ENCODE results near the gene CARF. TPM values are rescaled to one million over a fixed set of nuclear protein-coding genes. Genes with fewer than 3 reads are reported as not detected.

Gene CARF
- total and polyA plus RNA-seq, 4 donors = 1.3 to 14.4 (median 6.7) TPM

DNA sequence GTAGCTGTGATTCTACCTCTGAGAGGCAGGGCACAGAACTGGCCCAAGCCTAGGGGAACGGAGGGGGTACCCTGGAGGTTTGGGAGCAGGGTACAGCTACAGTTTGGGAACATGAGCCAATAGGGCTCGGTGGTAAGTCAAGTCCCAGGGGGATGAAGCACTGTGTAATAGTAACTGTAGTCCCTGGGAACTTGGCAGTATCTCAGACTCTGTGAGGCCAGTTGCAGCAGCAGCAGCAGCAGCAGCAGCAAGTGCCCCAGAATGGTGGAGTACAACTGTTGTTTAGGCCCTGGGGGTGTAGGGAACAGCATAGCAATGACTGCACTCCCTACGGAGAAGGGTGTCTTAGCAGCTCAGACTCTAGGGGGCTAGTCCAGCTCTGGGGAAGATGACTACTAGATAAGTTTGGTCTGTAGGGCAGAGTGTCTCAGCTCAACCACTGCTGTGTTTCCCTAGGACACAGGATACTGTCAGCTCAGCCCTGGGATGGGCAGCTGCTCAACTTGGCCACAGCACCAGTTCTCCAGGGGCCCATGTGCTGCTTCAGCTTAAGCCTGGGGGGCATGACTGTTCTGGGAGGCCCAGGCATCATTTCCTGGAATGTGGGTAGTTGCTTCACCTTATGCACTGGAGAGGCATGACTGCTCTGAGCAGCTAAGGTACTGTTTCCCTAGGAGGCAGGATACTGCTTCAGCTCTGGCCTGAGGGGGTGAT lies 20.5 kb downstream of the CARF start:
- ATAC-seq (ENCODE audit: low FRiP score) = peak; percentile 26
- H3K36me3 ChIP-seq (ENCODE audit: control insufficient read depth in 1 of 2, insufficient read depth in 2 of 2, low read length in 1 of 2) = no peaks in the 10 kb centered on the region
- H3K9me3 ChIP-seq (ENCODE audit: control insufficient read depth, low read length) = no peaks in the 10 kb centered on the region
- intact Hi-C loops (cut with DNase I) = no loop called here
- no peak overlapping the region for H3K4me3 ChIP-seq (ENCODE audit: low read length in 2 of 2)
- WGBS, 2 donors = 51 to 56% methylated on average over 3 of the region's 3 CpGs
- H3K27ac ChIP-seq (ENCODE audit: low read depth in 1 of 2, low read length in 2 of 2) = no peak overlapping the region
- no peak for DNase-seq
- H3K27me3 ChIP-seq (ENCODE audit: control insufficient read depth in 1 of 2, insufficient read depth in 2 of 2, low read length in 1 of 2) = no peaks in the 10 kb centered on the region
- H3K4me1 ChIP-seq (ENCODE audit: control insufficient read depth in 1 of 2, insufficient read depth in 2 of 2, low read length in 2 of 2) = no peaks in the 10 kb centered on the region

DNA sequence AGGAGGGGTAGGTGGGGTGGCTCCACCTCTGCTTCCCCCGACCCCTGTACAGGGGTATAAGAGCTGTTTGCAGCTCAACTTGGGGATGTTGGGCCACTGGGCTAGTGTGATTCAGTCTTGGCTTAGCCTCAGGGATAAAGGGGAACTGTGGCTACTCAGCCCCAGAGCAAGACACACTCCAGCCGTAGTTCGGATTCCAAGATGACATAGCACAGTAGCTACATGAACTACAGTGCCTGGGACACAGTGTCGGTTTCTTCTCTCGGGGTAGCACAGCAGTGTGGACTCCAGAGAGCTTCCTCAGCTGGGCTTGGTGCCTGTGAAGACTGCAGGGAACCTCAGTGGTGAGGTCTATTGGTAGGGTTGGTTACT lies 21.1 kb downstream of the CARF start:
- no peak overlapping the region for H3K27ac ChIP-seq (ENCODE audit: low read depth in 1 of 2, low read length in 2 of 2)
- no peaks in the 10 kb centered on the region for H3K27me3 ChIP-seq (ENCODE audit: control insufficient read depth in 1 of 2, insufficient read depth in 2 of 2, low read length in 1 of 2)
- DNase-seq = no peak
- intact Hi-C loops (cut with DNase I) = no loop called here
- no peaks in the 10 kb centered on the region for H3K9me3 ChIP-seq (ENCODE audit: control insufficient read depth, low read length)
- ATAC-seq (ENCODE audit: low FRiP score) = no peak
- 93 to 94% methylated on average over 5 of the region's 5 CpGs for WGBS, 2 donors
- no peaks in the 10 kb centered on the region for H3K36me3 ChIP-seq (ENCODE audit: control insufficient read depth in 1 of 2, insufficient read depth in 2 of 2, low read length in 1 of 2)
- H3K4me3 ChIP-seq (ENCODE audit: low read length in 2 of 2) = no peak overlapping the region
- no peaks in the 10 kb centered on the region for H3K4me1 ChIP-seq (ENCODE audit: control insufficient read depth in 1 of 2, insufficient read depth in 2 of 2, low read length in 2 of 2)

DNA sequence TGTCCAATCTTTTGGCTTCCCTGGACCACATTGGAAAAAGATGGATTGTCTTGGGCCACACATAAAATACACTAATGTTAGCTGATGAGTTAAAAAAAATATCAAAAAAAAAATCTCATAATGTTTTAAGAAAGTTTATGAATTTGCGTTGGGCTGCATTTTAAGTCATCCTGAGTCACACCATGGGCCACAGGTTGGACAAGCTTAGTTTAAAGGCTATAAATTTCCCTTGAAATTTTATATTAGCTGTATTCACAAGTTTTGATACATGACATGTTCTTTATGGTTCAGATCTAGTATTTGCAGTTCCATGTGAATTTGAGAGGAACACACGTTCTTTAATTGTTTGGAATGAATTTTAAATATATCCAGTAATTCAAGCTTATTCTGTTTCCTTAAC lies 21.9 kb downstream of the CARF start:
- intact Hi-C loops (cut with DNase I) = no loop called here
- no peak overlapping the region for H3K27ac ChIP-seq (ENCODE audit: low read depth in 1 of 2, low read length in 2 of 2)
- no peaks in the 10 kb centered on the region for H3K4me1 ChIP-seq (ENCODE audit: control insufficient read depth in 1 of 2, insufficient read depth in 2 of 2, low read length in 2 of 2)
- no peak for ATAC-seq (ENCODE audit: low FRiP score)
- no peak overlapping the region for H3K4me3 ChIP-seq (ENCODE audit: low read length in 2 of 2)
- 91 to 92% methylated on average over 2 of the region's 2 CpGs for WGBS, 2 donors
- H3K9me3 ChIP-seq (ENCODE audit: control insufficient read depth, low read length) = no peaks in the 10 kb centered on the region
- DNase-seq = no peak
- no peaks in the 10 kb centered on the region for H3K36me3 ChIP-seq (ENCODE audit: control insufficient read depth in 1 of 2, insufficient read depth in 2 of 2, low read length in 1 of 2)
- no peaks in the 10 kb centered on the region for H3K27me3 ChIP-seq (ENCODE audit: control insufficient read depth in 1 of 2, insufficient read depth in 2 of 2, low read length in 1 of 2)

DNA sequence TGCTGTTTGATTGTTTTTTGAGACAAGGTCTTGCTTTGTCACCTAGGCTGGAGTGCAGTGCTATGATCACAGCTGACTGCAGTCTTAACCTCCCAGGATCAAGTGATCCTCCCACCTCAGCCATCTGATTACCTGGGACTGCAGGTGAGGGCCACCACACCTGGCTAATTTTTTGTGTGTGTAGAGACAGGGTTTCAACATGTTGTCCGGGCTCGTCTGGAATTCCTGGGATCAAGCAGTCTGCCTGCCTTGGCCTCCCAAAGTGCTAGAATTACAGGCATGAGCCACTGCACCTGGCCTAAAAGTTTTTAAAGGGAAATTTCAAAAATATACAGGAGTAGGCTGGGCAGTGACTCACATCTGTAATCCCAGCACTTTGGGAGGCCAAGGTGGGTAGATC lies 22.4 kb downstream of the CARF start:
- no peak for ATAC-seq (ENCODE audit: low FRiP score)
- H3K27ac ChIP-seq (ENCODE audit: low read depth in 1 of 2, low read length in 2 of 2) = no peak overlapping the region
- 94 to 100% methylated on average over 2 of the region's 2 CpGs for WGBS, 2 donors
- no peaks in the 10 kb centered on the region for H3K9me3 ChIP-seq (ENCODE audit: control insufficient read depth, low read length)
- no peak overlapping the region for H3K4me3 ChIP-seq (ENCODE audit: low read length in 2 of 2)
- H3K4me1 ChIP-seq (ENCODE audit: control insufficient read depth in 1 of 2, insufficient read depth in 2 of 2, low read length in 2 of 2) = no peaks in the 10 kb centered on the region
- no peaks in the 10 kb centered on the region for H3K27me3 ChIP-seq (ENCODE audit: control insufficient read depth in 1 of 2, insufficient read depth in 2 of 2, low read length in 1 of 2)
- DNase-seq = no peak
- intact Hi-C loops (cut with DNase I) = no loop called here
- no peaks in the 10 kb centered on the region for H3K36me3 ChIP-seq (ENCODE audit: control insufficient read depth in 1 of 2, insufficient read depth in 2 of 2, low read length in 1 of 2)

DNA sequence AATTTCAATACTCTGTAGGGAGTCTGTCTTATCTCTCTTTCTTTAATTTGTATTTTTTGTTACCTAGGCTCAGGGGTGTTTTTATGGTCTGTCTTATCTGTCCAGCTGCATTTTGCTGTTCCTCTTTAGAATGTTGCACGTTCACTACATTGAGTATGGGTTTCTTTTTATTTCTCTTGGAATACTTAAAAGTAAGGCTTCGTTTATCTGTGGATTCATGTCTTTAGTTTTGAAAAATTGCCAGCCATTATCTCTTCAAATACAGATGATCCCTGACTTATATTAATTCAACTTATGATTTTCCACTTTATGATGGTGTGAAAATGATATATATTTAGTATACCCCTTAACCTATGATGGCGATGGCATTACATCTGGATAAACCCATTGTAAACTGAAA lies 26.9 kb downstream of the CARF start:
- no peak overlapping the region for H3K4me3 ChIP-seq (ENCODE audit: low read length in 2 of 2)
- 96 to 97% methylated on average over 3 of the region's 3 CpGs for WGBS, 2 donors
- ATAC-seq (ENCODE audit: low FRiP score) (no peak), DNase-seq (no peak)
- no peaks in the 10 kb centered on the region for H3K9me3 ChIP-seq (ENCODE audit: control insufficient read depth, low read length)
- intact Hi-C loops (cut with DNase I) = no loop called here
- H3K27me3 ChIP-seq (ENCODE audit: control insufficient read depth in 1 of 2, insufficient read depth in 2 of 2, low read length in 1 of 2) = no peaks in the 10 kb centered on the region
- no peak overlapping the region for H3K27ac ChIP-seq (ENCODE audit: low read depth in 1 of 2, low read length in 2 of 2)
- no peaks in the 10 kb centered on the region for H3K4me1 ChIP-seq (ENCODE audit: control insufficient read depth in 1 of 2, insufficient read depth in 2 of 2, low read length in 2 of 2)
- no peaks in the 10 kb centered on the region for H3K36me3 ChIP-seq (ENCODE audit: control insufficient read depth in 1 of 2, insufficient read depth in 2 of 2, low read length in 1 of 2)

DNA sequence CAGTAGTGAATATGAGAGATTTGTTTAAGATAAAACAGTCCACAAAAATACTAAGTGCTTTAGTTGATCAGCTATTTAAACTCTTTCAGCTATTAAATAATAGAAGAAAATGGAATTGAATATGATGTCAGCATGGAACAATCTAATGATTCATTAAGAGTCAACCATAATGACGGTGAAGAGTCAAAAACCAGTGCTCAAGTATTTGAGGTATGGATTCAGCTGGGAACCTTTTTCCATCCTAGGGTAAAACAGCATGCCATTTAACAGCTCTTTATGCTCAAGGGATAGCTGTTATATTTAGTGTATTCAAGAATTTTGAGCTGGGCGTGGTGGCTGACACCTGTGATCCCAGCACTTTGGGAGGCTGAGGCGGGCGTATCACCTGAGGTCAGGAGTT lies 29.7 kb downstream of the CARF start:
- Histone ChIP-seq H3K4me1 (ENCODE audit: control insufficient read depth in 1 of 2, insufficient read depth in 2 of 2, low read length in 2 of 2) (no peaks in the 10 kb centered on the region), H3K9me3 (ENCODE audit: control insufficient read depth, low read length) (no peaks in the 10 kb centered on the region), H3K36me3 (ENCODE audit: control insufficient read depth in 1 of 2, insufficient read depth in 2 of 2, low read length in 1 of 2) (no peaks in the 10 kb centered on the region), H3K4me3 (ENCODE audit: low read length in 2 of 2) (no peak overlapping the region), H3K27me3 (ENCODE audit: control insufficient read depth in 1 of 2, insufficient read depth in 2 of 2, low read length in 1 of 2) (no peaks in the 10 kb centered on the region), H3K27ac (ENCODE audit: low read depth in 1 of 2, low read length in 2 of 2) (no peak overlapping the region)
- 90 to 95% methylated on average over 4 of the region's 4 CpGs for WGBS, 2 donors
- no peak for DNase-seq
- ATAC-seq (ENCODE audit: low FRiP score) = no peak
- intact Hi-C loops (cut with DNase I) = no loop called here

DNA sequence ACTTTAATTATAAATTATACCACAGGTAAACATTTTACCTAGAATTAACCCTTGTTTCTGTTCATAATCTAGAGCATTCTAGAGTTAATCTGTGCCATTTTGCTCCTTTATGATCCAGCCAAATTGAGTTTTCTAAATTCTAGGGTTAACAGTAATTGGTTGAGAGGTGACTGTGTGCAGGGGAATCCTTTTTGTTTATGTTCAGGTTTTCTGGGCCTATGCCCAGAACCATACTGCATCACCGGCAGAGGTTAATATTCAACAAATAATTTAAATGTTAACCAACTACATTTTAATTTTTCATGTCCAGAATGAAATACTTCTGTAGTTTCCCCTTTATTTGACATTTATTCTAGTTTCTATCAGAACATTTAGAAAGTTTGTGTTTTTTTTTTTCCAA lies 32.3 kb downstream of the CARF start:
- no peak overlapping the region for H3K27ac ChIP-seq (ENCODE audit: low read depth in 1 of 2, low read length in 2 of 2)
- no peaks in the 10 kb centered on the region for H3K36me3 ChIP-seq (ENCODE audit: control insufficient read depth in 1 of 2, insufficient read depth in 2 of 2, low read length in 1 of 2)
- no peaks in the 10 kb centered on the region for H3K27me3 ChIP-seq (ENCODE audit: control insufficient read depth in 1 of 2, insufficient read depth in 2 of 2, low read length in 1 of 2)
- no peaks in the 10 kb centered on the region for H3K4me1 ChIP-seq (ENCODE audit: control insufficient read depth in 1 of 2, insufficient read depth in 2 of 2, low read length in 2 of 2)
- intact Hi-C loops (cut with DNase I) = no loop called here
- no peak for DNase-seq
- ATAC-seq (ENCODE audit: low FRiP score) = no peak
- whole genome bisulfite sequencing, 2 donors = 48 to 64% methylated on average over 1 of the region's 1 CpG
- no peak overlapping the region for H3K4me3 ChIP-seq (ENCODE audit: low read length in 2 of 2)
- H3K9me3 ChIP-seq (ENCODE audit: control insufficient read depth, low read length) = no peaks in the 10 kb centered on the region

DNA sequence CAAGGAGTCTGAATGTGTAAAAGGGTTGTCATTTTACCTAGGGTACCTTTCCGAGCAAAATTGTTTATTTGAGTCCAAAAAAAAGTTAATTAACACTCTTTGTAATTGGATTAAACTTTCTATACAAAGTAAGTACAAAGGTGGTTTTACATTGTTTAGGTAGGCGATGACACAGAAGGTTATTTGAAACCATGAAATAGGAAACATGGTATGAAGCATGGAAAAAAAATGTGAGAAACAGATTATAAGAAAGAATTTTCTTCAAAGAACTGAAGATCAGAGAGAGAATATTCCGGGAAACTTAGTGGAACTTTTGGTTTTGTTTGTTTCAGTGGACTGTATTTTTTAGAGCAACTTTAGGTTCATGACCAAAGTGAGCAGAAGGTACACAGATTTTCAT lies 32.7 kb downstream of the CARF start:
- Histone ChIP-seq H3K9me3 (ENCODE audit: control insufficient read depth, low read length) (no peaks in the 10 kb centered on the region), H3K4me1 (ENCODE audit: control insufficient read depth in 1 of 2, insufficient read depth in 2 of 2, low read length in 2 of 2) (no peaks in the 10 kb centered on the region), H3K27ac (ENCODE audit: low read depth in 1 of 2, low read length in 2 of 2) (no peak overlapping the region), H3K4me3 (ENCODE audit: low read length in 2 of 2) (no peak overlapping the region), H3K36me3 (ENCODE audit: control insufficient read depth in 1 of 2, insufficient read depth in 2 of 2, low read length in 1 of 2) (no peaks in the 10 kb centered on the region), H3K27me3 (ENCODE audit: control insufficient read depth in 1 of 2, insufficient read depth in 2 of 2, low read length in 1 of 2) (no peaks in the 10 kb centered on the region)
- ATAC-seq (ENCODE audit: low FRiP score) (no peak), DNase-seq (no peak)
- WGBS, 2 donors = 88 to 92% methylated on average over 3 of the region's 3 CpGs
- intact Hi-C loops (cut with DNase I) = no loop called here

DNA sequence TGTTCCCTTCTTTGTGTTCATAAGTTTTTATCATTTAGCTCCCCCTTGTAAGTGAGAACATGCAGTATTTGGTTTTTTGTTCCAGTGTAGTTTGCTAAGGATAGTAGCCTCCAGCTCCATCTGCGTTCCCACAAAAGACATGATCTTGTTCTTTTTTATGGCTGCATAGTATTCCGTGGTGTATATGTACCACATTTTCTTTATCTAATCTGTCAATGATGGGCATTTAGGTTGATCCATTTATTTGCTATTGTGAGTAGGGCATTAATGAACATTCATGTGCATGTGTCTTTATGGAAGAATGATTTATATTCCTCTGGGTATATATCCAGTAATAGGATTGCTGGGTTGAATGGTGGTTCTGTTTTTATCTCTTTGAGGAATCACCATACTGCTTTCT lies 33.4 kb downstream of the CARF start:
- H3K27ac ChIP-seq (ENCODE audit: low read depth in 1 of 2, low read length in 2 of 2) = no peak overlapping the region
- H3K4me1 ChIP-seq (ENCODE audit: control insufficient read depth in 1 of 2, insufficient read depth in 2 of 2, low read length in 2 of 2) = no peaks in the 10 kb centered on the region
- no peak overlapping the region for H3K4me3 ChIP-seq (ENCODE audit: low read length in 2 of 2)
- H3K27me3 ChIP-seq (ENCODE audit: control insufficient read depth in 1 of 2, insufficient read depth in 2 of 2, low read length in 1 of 2) = no peaks in the 10 kb centered on the region
- DNase-seq (no peak), ATAC-seq (ENCODE audit: low FRiP score) (no peak)
- H3K9me3 ChIP-seq (ENCODE audit: control insufficient read depth, low read length) = no peaks in the 10 kb centered on the region
- WGBS, 2 donors = 95 to 98% methylated on average over 2 of the region's 2 CpGs
- no peaks in the 10 kb centered on the region for H3K36me3 ChIP-seq (ENCODE audit: control insufficient read depth in 1 of 2, insufficient read depth in 2 of 2, low read length in 1 of 2)
- intact Hi-C loops (cut with DNase I) = no loop called here
